ENCODE results near the gene EXOC2. TPM values are rescaled to one million over a fixed set of nuclear protein-coding genes. Genes with fewer than 3 reads are reported as not detected.

The EXOC2 gene
- total RNA-seq, 1 donor from 2014 or later = 28.5 TPM

DNA sequence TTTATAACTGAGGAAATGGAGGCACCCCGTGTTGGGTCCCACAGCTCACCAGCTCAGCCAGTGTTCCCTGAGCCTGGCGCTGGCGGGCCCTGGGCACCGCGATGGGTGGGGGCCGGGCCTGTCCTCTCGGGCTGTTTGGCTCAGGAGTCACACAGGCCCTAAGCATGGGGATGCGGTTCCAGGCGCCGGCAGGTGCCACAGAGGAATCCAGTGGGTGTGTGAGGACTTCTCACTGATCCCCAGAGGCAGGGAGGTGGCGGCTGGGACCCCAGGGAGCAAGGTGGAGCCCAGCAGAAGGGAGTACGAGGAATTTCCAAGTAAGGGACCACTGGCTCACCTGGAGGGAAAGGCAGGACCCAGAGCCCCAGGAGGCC, 243.9 kb downstream of the EXOC2 start:
- intact Hi-C loops (cut with DNase I) = no loop called here
- no peaks in the 10 kb centered on the region for H3K4me1 ChIP-seq
- no peaks in the 10 kb centered on the region for H3K36me3 ChIP-seq
- DNase-seq = no peak
- ATAC-seq = no peak
- H3K27ac ChIP-seq = no peak overlapping the region
- H3K9me3 ChIP-seq = no peaks in the 10 kb centered on the region
- no peak overlapping the region for H3K4me3 ChIP-seq
- H3K27me3 ChIP-seq (ENCODE audit: low read depth) = no peaks in the 10 kb centered on the region
- TF ChIP-seq, protein P1, sequence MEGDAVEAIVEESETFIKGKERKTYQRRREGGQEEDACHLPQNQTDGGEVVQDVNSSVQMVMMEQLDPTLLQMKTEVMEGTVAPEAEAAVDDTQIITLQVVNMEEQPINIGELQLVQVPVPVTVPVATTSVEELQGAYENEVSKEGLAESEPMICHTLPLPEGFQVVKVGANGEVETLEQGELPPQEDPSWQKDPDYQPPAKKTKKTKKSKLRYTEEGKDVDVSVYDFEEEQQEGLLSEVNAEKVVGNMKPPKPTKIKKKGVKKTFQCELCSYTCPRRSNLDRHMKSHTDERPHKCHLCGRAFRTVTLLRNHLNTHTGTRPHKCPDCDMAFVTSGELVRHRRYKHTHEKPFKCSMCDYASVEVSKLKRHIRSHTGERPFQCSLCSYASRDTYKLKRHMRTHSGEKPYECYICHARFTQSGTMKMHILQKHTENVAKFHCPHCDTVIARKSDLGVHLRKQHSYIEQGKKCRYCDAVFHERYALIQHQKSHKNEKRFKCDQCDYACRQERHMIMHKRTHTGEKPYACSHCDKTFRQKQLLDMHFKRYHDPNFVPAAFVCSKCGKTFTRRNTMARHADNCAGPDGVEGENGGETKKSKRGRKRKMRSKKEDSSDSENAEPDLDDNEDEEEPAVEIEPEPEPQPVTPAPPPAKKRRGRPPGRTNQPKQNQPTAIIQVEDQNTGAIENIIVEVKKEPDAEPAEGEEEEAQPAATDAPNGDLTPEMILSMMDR (IDR thresholded peaks at IDR 0.05) = no peak

DNA sequence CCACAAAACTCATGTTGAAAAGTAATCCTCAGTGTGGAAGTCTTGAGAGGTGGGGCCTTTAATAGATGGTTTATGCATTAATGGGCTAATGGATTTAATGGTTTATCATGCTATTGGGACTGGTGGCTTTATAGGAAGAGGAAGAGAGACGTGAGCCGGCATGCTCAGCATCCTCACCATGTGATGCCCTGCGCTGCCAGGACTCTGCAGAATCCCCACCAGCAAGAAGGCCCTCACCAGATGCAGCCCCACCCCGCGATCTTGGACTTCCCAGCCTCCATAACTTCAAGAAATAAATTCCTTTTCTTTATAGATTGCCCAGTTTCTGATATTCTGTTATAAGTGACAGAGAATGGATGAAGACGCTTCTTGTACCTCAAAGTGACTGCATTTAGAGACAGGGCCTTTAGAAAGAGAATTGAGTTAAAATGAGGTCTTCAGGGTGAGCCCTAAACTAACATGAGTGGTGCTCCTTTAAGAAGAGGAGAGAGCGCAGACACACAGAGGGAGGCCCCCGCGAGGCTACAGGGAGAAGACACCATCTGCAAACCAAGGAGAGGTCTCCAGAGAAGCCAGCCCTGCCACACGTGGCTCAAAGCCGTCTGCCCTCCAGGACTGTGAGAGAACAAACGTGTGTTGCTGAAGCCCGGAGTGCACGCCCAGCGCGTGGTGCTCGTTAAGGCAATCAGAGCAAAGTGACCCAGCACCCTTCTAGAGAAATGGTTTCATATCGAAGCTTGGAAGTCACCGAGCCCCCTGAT, 244.5 kb downstream of the EXOC2 start:
- no peak overlapping the region for H3K27ac ChIP-seq
- no peak for DNase-seq
- ATAC-seq = no peak
- no peaks in the 10 kb centered on the region for H3K36me3 ChIP-seq
- H3K9me3 ChIP-seq = no peaks in the 10 kb centered on the region
- H3K27me3 ChIP-seq (ENCODE audit: low read depth) = peaks cover 5% of the 10 kb centered on the region
- no peak overlapping the region for H3K4me3 ChIP-seq
- no peaks in the 10 kb centered on the region for H3K4me1 ChIP-seq
- TF ChIP-seq, protein P1 (IDR thresholded peaks at IDR 0.05) = no peak
- intact Hi-C loops (cut with DNase I) = no loop called here

DNA sequence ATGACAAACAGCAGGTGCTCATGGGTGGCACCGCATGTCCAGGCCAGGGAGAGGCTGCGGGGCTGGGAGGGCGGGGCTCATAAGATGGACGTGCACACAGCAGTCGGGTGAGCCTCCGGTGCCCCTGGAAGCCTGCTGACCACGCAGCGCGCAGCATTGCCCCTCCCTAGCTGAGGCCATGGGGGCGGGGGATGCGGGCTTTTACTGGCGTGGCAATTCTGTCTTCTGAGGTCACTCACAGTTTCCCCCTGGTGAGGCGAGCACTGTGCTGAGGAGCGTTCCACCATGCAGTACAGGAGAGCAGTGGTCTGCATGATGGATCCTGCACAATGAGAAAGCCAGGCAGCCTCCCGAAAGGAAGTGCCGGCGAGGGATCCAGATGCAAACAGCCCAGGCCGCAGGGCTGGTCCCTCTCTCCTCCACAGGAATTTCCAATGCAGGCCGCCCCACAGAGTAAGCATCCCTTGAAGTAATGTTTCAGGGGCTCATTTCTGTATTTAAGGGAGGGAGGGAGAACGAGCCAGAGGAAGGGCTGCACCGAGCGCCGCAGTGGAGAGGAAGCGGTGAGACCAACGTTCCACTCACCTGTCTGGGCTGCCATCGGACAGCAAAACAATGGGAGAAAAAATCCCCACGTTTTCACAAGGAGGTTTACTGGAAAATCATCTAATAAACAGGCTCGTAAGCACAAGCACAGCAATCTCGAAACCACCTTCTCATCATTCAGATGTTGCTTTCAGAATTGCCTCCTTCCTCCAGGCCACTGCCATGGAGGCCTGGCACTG, 245.4 kb downstream of the EXOC2 start:
- Histone ChIP-seq H3K4me3 (peak overlapping the region; percentile 3), H3K36me3 (no peaks in the 10 kb centered on the region), H3K4me1 (no peaks in the 10 kb centered on the region), H3K9me3 (no peaks in the 10 kb centered on the region), H3K27ac (no peak overlapping the region), H3K27me3 (ENCODE audit: low read depth) (peaks cover 5% of the 10 kb centered on the region)
- TF ChIP-seq, protein P1 (IDR thresholded peaks at IDR 0.05) = no peak
- ATAC-seq (no peak), DNase-seq (no peak)
- intact Hi-C loops (cut with DNase I) = no loop called here

DNA sequence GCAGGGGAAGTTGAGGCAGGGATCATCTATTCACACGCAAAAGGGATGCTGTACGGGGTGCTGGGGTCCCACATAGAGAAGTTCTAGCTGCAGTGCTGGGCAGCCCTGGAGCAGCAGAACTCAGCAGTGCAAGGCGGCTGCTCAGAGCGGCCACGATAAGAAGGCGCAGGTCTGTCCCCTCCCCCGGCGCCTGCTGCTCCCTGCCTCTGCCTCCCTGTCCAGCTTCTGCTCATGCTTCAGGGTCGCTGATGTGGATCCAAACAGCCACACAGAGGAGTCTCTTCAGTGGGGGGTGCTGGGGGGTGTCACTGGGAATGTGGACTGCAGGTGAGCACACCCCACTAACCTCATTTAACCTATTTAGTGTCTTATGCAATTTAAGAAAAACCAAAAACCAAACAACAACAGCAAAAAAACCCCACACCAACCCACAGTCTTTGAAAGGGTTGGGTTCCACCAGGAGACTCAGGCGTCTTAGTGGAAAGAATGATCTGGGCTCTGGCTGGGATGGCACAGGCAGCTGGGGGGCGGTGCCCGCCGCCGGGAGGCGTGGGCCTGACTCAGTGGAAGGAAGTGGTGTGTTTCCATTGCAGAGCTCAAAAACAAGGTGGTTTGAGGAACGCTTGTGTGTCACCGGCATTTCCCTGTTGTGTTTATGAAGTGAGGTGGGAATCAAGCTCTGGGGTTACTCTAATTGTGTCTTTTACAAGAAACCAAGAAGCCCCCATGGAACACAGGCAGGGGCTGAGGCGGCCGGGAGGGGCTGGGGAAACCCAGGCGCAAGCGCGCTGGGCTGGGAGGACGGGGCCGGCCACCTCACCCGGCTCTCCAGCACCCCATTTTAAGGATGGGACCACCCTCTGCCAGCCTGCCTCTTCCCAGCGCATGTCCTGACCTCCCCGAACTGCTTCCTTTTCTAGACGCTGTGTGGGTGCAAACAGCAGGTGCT, 246.2 kb downstream of the EXOC2 start:
- H3K27ac ChIP-seq = no peak overlapping the region
- H3K27me3 ChIP-seq (ENCODE audit: low read depth) = peaks cover 5% of the 10 kb centered on the region
- ATAC-seq = peak in 1 of 2 donors; percentile 8
- H3K9me3 ChIP-seq = no peaks in the 10 kb centered on the region
- TF ChIP-seq, protein P1 (IDR thresholded peaks at IDR 0.05) = no peak
- H3K4me1 ChIP-seq = no peaks in the 10 kb centered on the region
- DNase-seq = no peak
- H3K4me3 ChIP-seq = peak overlapping the region; percentile 3
- intact Hi-C loops (cut with DNase I) = no loop called here
- H3K36me3 ChIP-seq = no peaks in the 10 kb centered on the region

All from lower lobe of right lung (tissue), 2 donors.